Measurements from ENCODE around the gene ZNF436.

The ZNF436 gene

DNA sequence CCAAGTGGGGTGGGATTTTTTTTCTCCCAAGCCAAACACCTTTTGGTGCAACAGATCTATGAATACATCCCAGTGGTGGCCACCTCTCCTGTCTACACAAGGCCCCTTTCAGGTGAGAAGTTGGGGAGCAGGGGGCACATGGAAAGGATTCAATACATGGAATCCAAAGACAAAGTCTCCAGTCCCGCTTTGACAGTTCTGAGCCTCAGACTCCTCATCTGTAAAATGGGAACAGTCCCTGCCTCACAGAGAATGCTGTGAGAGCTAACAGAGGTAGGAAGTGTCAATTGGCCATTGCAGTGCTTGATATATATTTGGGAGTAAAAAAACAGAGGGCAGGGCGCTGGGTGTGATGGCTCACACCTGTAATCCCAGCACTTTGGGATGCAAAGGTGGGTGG lies 26.7 kb upstream of the ZNF436 start:
- H3K9me3 ChIP-seq, result no peaks in the 10 kb centered on the region
- TF ChIP-seq, protein P1, sequence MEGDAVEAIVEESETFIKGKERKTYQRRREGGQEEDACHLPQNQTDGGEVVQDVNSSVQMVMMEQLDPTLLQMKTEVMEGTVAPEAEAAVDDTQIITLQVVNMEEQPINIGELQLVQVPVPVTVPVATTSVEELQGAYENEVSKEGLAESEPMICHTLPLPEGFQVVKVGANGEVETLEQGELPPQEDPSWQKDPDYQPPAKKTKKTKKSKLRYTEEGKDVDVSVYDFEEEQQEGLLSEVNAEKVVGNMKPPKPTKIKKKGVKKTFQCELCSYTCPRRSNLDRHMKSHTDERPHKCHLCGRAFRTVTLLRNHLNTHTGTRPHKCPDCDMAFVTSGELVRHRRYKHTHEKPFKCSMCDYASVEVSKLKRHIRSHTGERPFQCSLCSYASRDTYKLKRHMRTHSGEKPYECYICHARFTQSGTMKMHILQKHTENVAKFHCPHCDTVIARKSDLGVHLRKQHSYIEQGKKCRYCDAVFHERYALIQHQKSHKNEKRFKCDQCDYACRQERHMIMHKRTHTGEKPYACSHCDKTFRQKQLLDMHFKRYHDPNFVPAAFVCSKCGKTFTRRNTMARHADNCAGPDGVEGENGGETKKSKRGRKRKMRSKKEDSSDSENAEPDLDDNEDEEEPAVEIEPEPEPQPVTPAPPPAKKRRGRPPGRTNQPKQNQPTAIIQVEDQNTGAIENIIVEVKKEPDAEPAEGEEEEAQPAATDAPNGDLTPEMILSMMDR (IDR thresholded peaks at IDR 0.05), result no peak
- no peaks in the 10 kb centered on the region for H3K4me1 ChIP-seq (ENCODE audit: control insufficient read depth in 1 of 2, insufficient read depth in 1 of 2, low read depth in 1 of 2, low read length in 1 of 2)
- peaks cover 4% of the 10 kb centered on the region for H3K27me3 ChIP-seq
- no peak overlapping the region for H3K27ac ChIP-seq
- no peak overlapping the region for H3K4me3 ChIP-seq (ENCODE audit: low read depth in 1 of 2, low read length in 1 of 2)
- no peaks in the 10 kb centered on the region for H3K36me3 ChIP-seq

DNA sequence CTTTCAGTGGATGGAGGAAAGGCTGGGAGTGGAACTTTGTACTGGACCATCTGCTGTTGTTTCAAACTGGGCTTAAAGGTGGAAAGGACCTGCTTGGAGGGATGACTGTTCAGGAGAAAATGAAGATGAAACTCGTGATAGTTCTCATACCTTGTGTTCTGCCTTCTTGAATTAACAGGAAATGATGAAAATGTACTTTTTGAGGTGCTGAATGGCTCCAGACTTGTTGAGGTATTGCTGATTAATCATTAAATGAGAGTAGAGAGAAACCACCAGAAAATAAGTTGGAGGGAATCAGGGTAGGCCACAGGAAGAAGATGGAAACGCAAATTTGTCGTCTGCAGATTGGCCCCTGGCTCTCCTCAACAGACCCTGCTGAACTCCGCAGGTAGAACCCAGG lies 26.2 kb upstream of the ZNF436 start:
- H3K27ac ChIP-seq, result no peak overlapping the region
- TF ChIP-seq, protein P1 (IDR thresholded peaks at IDR 0.05), result no peak

DNA sequence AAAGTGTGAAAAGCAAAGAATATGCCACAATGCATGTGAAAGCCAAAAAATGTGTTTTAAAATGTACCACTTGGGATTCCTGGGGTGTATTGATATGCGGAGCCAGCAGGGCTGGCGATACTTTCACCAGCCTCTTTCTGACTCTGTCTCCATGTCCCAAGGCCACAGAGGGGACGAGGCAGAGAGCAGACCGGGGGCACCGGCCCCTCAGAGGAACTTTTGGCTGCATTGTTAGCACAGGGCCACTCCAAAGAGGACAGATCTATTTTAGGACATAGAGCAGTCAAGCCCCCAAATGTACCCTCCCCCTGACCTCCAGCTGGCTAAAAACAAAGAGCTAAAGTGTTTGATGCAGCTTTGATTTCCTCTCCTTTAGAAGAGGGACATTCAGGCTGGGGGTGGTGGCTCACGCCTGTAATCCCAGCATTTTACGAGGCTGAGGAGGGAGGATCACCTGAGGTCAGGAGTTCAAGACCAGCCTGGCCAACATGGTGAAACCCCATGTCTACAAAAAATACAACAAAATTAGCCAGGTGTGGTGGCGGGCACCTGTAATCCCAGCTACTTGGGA lies 25.6 kb upstream of the ZNF436 start:
- Histone ChIP-seq H3K27ac (no peak overlapping the region), H3K4me3 (ENCODE audit: low read depth in 1 of 2, low read length in 1 of 2) (no peak overlapping the region), H3K27me3 (peaks cover 4% of the 10 kb centered on the region), H3K4me1 (ENCODE audit: control insufficient read depth in 1 of 2, insufficient read depth in 1 of 2, low read depth in 1 of 2, low read length in 1 of 2) (no peaks in the 10 kb centered on the region), H3K36me3 (no peaks in the 10 kb centered on the region), H3K9me3 (no peaks in the 10 kb centered on the region)
- TF ChIP-seq, protein P1 (IDR thresholded peaks at IDR 0.05), result no peak

More for the DNA sequence above, 26.2 kb upstream of the ZNF436 start:
- Histone ChIP-seq H3K9me3 (no peaks in the 10 kb centered on the region), H3K27me3 (peaks cover 4% of the 10 kb centered on the region), H3K4me1 (ENCODE audit: control insufficient read depth in 1 of 2, insufficient read depth in 1 of 2, low read depth in 1 of 2, low read length in 1 of 2) (no peaks in the 10 kb centered on the region), H3K4me3 (ENCODE audit: low read depth in 1 of 2, low read length in 1 of 2) (no peak overlapping the region), H3K36me3 (no peaks in the 10 kb centered on the region)

DNA sequence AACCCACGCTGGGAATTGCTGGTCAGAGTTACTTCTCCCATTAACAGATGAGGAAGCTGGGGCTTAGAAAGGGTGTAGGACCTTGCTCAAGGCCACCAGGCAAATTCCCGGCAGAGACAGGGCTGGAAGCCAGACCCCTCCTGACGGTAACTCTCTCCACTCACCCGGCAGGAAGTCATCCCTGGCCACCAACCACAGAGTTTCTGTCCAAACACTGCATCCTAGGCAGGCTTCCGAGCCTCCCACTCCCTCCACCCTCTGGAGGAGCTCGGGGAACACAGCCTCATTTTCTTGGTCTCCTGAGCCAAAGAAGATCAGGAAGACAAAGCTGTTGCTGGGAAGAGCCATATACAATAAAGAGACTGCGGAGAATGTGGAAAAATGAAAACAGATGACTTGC lies 25.0 kb upstream of the ZNF436 start:
- Histone ChIP-seq H3K4me3 (ENCODE audit: low read depth in 1 of 2, low read length in 1 of 2) (no peak overlapping the region), H3K9me3 (no peaks in the 10 kb centered on the region), H3K27ac (no peak overlapping the region), H3K36me3 (no peaks in the 10 kb centered on the region), H3K4me1 (ENCODE audit: control insufficient read depth in 1 of 2, insufficient read depth in 1 of 2, low read depth in 1 of 2, low read length in 1 of 2) (no peaks in the 10 kb centered on the region), H3K27me3 (peaks cover 4% of the 10 kb centered on the region)
- TF ChIP-seq, protein P1 (IDR thresholded peaks at IDR 0.05), result no peak

DNA sequence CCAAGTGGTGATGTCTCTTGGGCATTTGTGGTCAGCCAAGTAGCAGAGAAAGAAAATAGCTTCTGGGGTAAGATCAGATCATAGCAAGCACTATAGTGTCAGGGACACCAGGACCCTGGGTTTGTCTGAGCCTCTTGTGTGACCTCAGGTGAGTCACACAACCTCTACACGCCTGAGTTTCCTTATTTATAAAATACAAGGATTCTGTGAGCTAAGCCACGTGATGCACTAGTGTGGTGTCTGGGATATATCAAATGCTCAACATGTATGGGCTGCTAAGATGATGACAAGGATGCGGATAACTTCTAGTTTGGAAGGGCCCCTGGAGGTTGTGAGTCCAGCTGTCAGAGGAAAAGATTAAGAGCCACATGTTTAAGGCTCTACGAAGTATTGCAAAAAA lies 24.5 kb upstream of the ZNF436 start:
- no peaks in the 10 kb centered on the region for H3K9me3 ChIP-seq
- H3K27ac ChIP-seq, result no peak overlapping the region
- H3K36me3 ChIP-seq, result no peaks in the 10 kb centered on the region
- TF ChIP-seq, protein P1 (IDR thresholded peaks at IDR 0.05), result no peak
- H3K27me3 ChIP-seq, result peaks cover 4% of the 10 kb centered on the region
- no peaks in the 10 kb centered on the region for H3K4me1 ChIP-seq (ENCODE audit: control insufficient read depth in 1 of 2, insufficient read depth in 1 of 2, low read depth in 1 of 2, low read length in 1 of 2)
- H3K4me3 ChIP-seq (ENCODE audit: low read depth in 1 of 2, low read length in 1 of 2), result no peak overlapping the region

DNA sequence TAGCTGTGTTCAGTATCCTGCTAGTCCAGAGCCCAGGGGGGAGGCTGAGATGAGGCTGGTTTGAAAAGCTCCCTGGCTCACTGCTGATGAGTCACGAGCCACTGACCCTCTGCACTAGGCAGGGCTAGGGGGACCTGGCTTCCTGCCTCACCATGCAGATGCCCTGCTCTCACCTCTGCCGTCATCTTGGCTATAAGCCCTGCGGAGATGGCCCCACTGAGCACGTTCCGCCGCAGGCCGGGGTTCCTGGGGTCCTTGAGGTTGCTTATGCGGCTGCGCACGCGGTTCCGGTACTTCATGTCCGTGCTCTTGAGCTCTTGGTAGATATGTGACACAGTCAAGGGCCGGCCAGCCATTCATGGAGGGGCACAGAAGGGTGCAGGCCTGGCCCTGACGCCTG lies 24.1 kb upstream of the ZNF436 start:
- Histone ChIP-seq H3K27me3 (peaks cover 4% of the 10 kb centered on the region), H3K4me3 (ENCODE audit: low read depth in 1 of 2, low read length in 1 of 2) (no peak overlapping the region), H3K4me1 (ENCODE audit: control insufficient read depth in 1 of 2, insufficient read depth in 1 of 2, low read depth in 1 of 2, low read length in 1 of 2) (no peaks in the 10 kb centered on the region), H3K27ac (no peak overlapping the region), H3K9me3 (no peaks in the 10 kb centered on the region), H3K36me3 (no peaks in the 10 kb centered on the region)
- TF ChIP-seq, protein P1 (IDR thresholded peaks at IDR 0.05), result no peak
